Measurements from ENCODE around the gene DZIP3. TPM values are rescaled to one million over a fixed set of nuclear protein-coding genes. Genes with fewer than 3 reads are reported as not detected.

DZIP3 gene
- total RNA-seq, 1 donor from 2014 or later, result 89.0 TPM

DNA sequence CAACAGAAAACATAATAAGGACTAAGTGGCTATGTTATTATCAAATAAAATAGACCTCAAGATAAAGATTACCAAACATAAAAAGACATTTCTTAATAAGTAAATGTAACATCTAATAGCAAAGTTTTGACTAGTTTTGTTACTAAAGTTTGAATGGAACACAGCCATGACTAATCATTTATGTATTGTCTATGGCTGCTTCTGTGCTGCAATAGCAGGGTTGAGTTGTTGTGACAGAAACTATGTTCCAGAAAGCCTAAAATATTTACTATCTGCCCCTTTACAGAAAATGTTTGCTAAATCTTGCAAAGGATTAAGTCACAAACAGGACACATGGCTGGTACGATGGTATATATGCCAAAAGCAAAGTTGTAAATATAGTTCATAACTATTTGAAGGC, 41.2 kb upstream of the DZIP3 start:
- H3K4me1 ChIP-seq, result no peaks in the 10 kb centered on the region
- DNase-seq (ENCODE audit: low spot score), result no peak
- Mint-ChIP-seq H3K9me3 (no peaks in the 10 kb centered on the region), H3K27me3 (ENCODE audit: insufficient read depth, low read depth) (no peaks in the 10 kb centered on the region), H3K27ac (no peak overlapping the region), H3K4me1 (no peaks in the 10 kb centered on the region), H3K36me3 (peaks cover 21% of the 10 kb centered on the region), H3K4me3 (no peak overlapping the region)
- H3K79me2 ChIP-seq (ENCODE audit: low read depth), result no peaks in the 10 kb centered on the region
- TF ChIP-seq EZH2 (IDR thresholded peaks at IDR 0.05), result no peak
- TF ChIP-seq, protein P1, sequence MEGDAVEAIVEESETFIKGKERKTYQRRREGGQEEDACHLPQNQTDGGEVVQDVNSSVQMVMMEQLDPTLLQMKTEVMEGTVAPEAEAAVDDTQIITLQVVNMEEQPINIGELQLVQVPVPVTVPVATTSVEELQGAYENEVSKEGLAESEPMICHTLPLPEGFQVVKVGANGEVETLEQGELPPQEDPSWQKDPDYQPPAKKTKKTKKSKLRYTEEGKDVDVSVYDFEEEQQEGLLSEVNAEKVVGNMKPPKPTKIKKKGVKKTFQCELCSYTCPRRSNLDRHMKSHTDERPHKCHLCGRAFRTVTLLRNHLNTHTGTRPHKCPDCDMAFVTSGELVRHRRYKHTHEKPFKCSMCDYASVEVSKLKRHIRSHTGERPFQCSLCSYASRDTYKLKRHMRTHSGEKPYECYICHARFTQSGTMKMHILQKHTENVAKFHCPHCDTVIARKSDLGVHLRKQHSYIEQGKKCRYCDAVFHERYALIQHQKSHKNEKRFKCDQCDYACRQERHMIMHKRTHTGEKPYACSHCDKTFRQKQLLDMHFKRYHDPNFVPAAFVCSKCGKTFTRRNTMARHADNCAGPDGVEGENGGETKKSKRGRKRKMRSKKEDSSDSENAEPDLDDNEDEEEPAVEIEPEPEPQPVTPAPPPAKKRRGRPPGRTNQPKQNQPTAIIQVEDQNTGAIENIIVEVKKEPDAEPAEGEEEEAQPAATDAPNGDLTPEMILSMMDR (IDR thresholded peaks at IDR 0.05), result no peak
- TF ChIP-seq EZH2phosphoT487 (IDR thresholded peaks at IDR 0.05), result no peak
- H3K27ac ChIP-seq, result no peak overlapping the region
- peaks cover 14% of the 10 kb centered on the region for H3K36me3 ChIP-seq
- H3K4me3 ChIP-seq, result no peak overlapping the region
- no peaks in the 10 kb centered on the region for H3K9me3 ChIP-seq (ENCODE audit: low read depth)
- no peak overlapping the region for H3K9ac ChIP-seq
- H3F3A ChIP-seq (ENCODE audit: low read depth), result no peaks in the 10 kb centered on the region
- H4K20me1 ChIP-seq (ENCODE audit: low read depth), result no peaks in the 10 kb centered on the region
- no peaks in the 10 kb centered on the region for H3K27me3 ChIP-seq
- H2AFZ ChIP-seq (replicated peaks), result no peak overlapping the region
- H3K4me2 ChIP-seq, result no peak overlapping the region

DNA sequence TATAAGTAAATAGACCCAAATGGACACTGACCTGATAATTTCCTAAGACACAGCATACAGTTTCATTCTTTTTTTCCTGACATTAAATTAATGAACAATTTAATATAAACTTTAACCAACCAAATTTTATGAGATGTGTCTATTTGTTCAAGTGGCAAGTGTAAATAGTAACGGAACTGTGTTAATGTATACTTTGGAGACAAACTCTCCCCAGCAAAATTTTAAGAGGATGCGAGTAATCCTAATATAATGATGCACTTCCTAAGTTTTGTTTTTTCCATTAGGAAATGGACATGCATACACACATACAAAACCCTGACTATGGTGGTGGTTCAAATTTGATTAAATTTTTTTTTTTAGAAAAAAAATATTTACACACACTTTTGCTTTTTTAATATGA, 40.6 kb upstream of the DZIP3 start:
- Histone ChIP-seq H3K9ac (no peak overlapping the region), H2AFZ (replicated peaks) (no peak overlapping the region), H3K79me2 (ENCODE audit: low read depth) (no peaks in the 10 kb centered on the region), H3K9me3 (ENCODE audit: low read depth) (no peaks in the 10 kb centered on the region), H3K4me2 (no peak overlapping the region), H3K36me3 (peaks cover 14% of the 10 kb centered on the region), H3K27ac (no peak overlapping the region), H3F3A (ENCODE audit: low read depth) (no peaks in the 10 kb centered on the region), H3K27me3 (no peaks in the 10 kb centered on the region), H4K20me1 (ENCODE audit: low read depth) (no peaks in the 10 kb centered on the region), H3K4me1 (no peaks in the 10 kb centered on the region), H3K4me3 (no peak overlapping the region)
- Mint-ChIP-seq H3K9me3 (no peaks in the 10 kb centered on the region), H3K27ac (no peak overlapping the region), H3K4me3 (no peak overlapping the region), H3K36me3 (peaks cover 15% of the 10 kb centered on the region), H3K4me1 (no peaks in the 10 kb centered on the region), H3K27me3 (ENCODE audit: insufficient read depth, low read depth) (no peaks in the 10 kb centered on the region)
- TF ChIP-seq EZH2phosphoT487 (IDR thresholded peaks at IDR 0.05) (no peak), EZH2 (IDR thresholded peaks at IDR 0.05) (no peak)
- TF ChIP-seq, protein P1 (IDR thresholded peaks at IDR 0.05), result no peak
- DNase-seq (ENCODE audit: low spot score), result no peak

DNA sequence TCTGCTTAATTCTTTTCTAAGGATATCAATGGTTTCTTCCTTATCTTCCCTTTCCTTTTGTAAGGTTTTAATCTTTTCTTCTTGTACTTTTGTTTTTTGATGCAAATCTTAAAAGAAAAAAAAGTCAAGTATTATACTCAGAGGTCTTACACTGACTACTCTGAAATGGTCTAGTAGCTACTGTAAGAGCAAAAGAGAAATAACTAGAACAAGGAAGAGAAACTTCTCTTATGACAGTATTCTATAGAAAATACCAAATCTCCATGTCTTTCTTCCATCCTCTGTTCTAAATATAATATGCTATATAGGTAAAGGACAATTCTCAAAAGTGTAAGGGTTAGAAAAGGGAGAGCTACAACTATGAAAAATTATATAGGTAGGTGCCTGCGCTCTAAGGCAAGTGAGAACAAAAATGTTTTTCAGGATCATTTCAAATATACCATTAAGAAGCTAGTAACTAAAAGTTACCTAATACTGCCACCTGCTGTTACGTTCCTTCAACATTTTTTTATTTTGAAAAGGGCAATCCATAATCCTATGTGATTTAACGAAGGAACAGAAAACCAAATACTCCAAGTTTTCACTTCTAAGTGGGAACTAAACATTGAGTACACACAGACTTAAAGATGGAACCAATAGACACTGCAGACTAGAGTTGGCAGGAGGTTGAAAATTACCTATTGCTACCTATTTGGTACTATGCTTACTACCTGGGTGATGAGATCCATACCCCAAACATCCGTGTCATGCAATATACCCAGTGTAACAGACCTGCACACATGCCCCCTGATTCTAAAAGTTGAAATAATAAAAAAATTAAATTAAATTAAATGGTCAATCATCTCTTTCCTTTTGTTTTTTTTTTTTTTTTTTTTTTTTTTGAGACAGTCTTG, 37.0 kb upstream of the DZIP3 start:
- H3K9me3 ChIP-seq (ENCODE audit: low read depth), result no peaks in the 10 kb centered on the region
- Mint-ChIP-seq H3K27me3 (ENCODE audit: insufficient read depth, low read depth) (no peaks in the 10 kb centered on the region), H3K36me3 (peaks cover 12% of the 10 kb centered on the region), H3K27ac (no peak overlapping the region), H3K4me3 (no peak overlapping the region), H3K9me3 (no peaks in the 10 kb centered on the region), H3K4me1 (no peaks in the 10 kb centered on the region)
- no peak overlapping the region for H3K9ac ChIP-seq
- H3K27ac ChIP-seq, result no peak overlapping the region
- no peaks in the 10 kb centered on the region for H4K20me1 ChIP-seq (ENCODE audit: low read depth)
- peaks cover 3% of the 10 kb centered on the region for H3K4me1 ChIP-seq
- no peak overlapping the region for H2AFZ ChIP-seq (replicated peaks)
- DNase-seq (ENCODE audit: low spot score), result peak; percentile 60
- TF ChIP-seq EZH2phosphoT487 (IDR thresholded peaks at IDR 0.05), result no peak
- TF ChIP-seq, protein P1 (IDR thresholded peaks at IDR 0.05), result peak; percentile 69
- H3F3A ChIP-seq (ENCODE audit: low read depth), result no peaks in the 10 kb centered on the region
- H3K79me2 ChIP-seq (ENCODE audit: low read depth), result no peaks in the 10 kb centered on the region
- H3K4me2 ChIP-seq, result no peak overlapping the region
- no peak overlapping the region for H3K4me3 ChIP-seq
- H3K27me3 ChIP-seq, result no peaks in the 10 kb centered on the region
- peaks cover 28% of the 10 kb centered on the region for H3K36me3 ChIP-seq

Data from neural progenitor cell (in vitro differentiated cells).